GM18507 (cell line): ENCODE data around the gene GTSE1.

Experiments
- DNase-seq: peaks from one replicate; pipeline ENCODE4 v3.0.0; 2011; ENCODE audit warnings: low read depth; ENCODE audit not compliant: insufficient read length; ENCODE audit errors: extremely low spot score
- FAIRE-seq: peaks from 2 replicates; lab custom pipeline; 2011; peaks lifted over from hg19 to GRCh38; lab: Jason Lieb, UNC

GTSE1 gene

DNA sequence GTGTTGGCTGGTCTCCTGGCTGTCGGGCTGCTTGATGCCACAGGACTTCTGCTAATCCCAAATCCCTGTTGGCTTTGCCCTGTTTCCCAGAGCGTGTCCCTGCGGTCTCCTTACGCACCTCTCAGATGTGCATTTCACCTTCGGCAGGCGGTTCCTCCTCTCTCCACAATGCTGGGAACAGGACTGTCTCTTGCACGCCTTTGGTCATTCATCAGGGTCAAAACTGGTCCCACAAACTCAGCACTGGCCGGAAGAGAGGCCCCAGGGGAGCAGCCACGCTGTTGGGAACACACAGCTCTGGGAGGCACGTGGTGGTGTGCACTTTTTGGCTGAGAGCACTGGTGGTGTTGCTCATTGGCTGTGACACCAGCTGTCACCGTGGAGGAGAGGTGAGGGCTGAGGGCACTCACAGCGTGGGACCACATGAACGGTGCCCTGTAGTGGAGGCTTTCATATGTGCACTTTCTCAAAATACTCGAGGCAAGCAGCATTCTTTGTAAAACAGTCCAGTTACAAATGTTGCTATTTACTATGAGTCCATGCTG is 23.6 kb downstream of the GTSE1 start:
- no peak for FAIRE-seq
- no peak for DNase-seq

DNA sequence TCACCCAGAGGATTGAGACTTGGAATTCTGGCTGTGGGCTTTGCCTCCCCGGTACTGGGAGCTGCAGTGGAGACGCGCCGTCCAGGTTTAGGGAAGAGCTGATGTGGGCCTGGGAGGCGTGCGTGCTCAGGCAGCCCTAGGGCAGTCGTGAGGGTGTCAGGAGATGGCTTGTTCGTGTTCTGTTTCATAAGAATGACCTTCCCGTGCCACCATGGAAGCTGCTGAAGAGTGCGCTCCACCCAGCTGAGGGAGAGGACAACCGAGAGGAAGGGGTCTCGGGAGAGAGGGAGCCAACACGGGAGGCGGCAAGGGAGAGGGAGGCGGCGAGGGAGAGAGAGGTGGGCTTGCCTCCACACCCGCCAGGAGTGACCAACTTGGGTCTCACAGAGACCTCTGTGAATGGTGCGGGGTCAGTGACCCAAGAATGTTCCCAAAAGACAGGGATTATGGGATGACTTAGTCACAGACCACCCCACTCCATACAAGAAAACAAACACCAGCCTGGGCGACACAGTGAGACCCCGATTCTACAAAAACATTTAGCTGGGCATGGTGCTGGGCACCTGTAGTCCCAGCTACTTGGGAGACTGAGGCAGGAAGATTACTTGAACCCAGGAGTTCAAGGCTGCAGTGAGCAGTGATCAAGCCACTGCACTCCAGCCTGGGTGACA is 24.2 kb downstream of the GTSE1 start:
- FAIRE-seq: no peak
- DNase-seq: no peak

DNA sequence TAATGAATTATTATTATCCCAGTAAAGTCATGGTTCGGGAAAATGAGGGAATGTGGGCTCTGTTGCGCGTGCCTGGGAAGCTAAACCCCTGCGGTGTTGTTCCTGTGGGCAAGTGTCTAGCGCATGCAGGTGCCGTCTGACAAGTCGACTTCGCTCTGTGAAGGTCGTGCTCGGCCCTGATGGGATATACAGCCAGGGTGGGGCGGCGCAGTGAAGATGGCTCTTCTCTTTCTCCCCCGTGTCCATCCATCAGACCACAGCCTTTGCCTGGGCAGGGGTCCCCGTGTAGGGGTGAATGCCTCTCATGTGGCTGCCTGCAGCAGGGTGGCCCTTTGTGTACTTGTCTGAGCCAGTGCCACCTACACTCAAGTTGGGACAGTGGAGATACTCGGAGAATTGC is 26.0 kb downstream of the GTSE1 start:
- DNase-seq (no peak), FAIRE-seq (no peak)

DNA sequence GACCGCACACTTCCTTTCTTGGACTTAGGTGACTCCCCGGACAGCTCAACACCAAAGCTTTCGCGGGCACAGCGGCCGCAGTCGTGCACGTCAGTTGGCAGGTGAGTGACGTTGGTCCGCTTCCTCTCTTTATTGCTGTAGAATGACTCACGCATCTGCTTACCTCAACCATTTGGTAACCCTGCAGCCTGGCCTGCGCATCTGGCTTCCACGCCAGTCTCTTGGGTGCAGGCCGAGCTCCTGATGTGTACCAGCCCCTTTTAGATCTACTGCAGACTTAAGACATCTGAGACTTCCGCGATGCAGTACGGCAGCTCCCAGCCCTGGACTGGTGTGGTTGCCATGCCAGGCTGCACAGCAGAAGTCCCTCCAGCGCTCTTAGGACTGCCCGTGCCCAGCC is 26.5 kb downstream of the GTSE1 start:
- FAIRE-seq: no peak

DNA sequence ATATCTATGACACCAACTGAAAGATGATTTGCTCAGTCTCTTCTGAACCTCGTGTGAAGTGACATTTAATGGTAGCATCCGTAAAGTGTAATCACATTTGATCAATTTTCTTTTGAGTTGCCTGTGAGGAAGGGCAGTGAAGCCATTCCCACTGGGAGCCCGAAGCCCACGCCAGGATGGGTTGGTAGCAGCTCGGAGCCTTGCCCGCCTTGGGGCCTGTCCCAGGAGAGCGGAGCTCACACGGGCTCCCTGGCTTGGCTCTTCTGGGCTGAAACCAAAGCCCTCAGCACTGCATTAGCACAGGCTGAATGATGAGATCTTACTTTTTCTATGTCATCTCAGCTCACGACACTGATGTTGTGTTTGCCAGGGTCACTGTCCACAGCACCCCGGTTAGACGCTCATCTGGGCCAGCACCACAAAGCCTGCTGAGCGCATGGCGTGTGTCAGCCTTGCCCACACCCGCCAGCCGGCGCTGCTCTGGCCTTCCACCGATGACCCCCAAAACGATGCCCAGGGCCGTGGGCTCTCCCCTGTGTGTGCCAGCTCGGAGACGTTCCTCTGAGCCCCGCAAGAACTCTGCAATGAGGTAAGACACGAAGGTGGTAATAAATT is 29.5 kb downstream of the GTSE1 start:
- DNase-seq: no peak
- FAIRE-seq: no peak

More for the DNA sequence above, 26.5 kb downstream of the GTSE1 start:
- no peak for DNase-seq

DNA sequence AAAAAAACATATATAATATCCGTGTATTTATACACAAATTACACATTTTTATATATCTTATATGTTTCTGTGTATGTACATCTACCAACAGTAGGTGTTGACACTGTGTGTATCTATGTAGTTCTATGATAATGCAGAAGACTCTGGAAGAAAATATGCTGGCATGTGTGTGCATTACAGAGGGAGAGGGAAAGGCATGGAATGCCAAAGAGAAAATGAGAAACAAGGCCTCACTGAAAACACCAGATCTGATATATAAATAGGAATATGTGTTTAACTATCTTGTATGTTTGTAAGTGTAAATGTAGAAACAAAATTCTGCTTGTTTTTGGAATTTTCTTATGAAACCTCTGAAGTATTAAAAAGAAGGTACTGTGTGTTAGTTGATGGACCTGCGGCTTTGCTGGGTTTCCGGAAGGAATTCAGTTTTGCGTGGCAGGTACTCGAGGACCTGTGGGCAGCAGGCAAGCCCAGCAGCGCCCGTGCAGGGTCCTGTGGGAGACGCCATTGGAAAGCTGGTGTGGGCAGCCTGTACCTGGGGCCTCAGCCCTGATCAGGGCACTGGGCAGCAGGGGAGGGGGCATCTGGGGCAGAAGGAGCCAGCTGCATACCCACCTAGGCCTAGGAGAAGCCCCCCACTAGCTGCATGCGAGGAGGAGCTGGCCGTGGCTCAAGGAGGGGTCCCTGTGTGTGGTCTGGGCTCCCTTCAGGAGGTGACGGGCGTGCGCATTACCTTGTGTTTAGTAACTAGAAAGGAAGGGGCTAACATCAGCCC is 31.2 kb downstream of the GTSE1 start:
- FAIRE-seq (no peak), DNase-seq (no peak)

DNA sequence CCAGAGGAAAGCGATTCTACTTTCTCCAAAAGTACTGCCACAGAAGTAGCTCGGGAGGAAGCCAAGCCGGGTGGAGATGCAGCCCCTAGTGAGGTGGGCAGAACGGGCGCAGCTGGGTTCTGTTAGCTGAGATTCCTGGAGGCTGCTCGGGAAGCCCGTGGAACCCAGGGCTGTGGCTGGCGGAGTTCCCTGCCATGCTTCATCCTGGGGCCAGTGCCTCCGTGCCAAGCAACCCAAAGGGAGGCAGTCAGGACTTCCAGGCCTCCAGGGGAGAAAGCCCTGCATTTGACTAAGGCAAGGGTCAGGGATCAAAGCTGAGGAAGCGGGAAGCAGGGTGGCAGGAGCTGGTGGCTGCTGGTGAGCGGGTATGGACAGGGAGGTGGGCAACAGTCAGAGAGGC is 32.1 kb downstream of the GTSE1 start:
- FAIRE-seq (no peak), DNase-seq (no peak)

DNA sequence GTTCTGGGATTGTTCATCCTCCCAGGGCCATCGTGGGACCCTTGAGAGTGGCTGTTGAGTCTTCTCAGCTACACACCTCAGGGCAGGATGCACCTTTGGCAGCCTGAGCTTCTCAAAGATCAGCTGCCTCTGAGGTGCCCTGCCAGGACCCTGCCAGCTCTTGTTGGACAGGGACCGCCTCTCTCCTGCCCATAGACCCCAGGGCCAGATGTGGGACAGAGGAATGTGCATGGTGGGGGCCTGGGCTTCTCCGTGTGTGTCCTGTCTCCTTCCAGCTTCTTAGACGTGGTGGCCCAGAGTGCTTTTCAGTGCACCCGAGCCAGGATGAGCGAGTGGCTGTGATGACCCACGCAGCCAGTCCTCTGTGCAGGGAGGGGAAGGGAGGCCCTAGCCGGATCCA is 32.9 kb downstream of the GTSE1 start:
- no peak for DNase-seq
- FAIRE-seq: no peak

DNA sequence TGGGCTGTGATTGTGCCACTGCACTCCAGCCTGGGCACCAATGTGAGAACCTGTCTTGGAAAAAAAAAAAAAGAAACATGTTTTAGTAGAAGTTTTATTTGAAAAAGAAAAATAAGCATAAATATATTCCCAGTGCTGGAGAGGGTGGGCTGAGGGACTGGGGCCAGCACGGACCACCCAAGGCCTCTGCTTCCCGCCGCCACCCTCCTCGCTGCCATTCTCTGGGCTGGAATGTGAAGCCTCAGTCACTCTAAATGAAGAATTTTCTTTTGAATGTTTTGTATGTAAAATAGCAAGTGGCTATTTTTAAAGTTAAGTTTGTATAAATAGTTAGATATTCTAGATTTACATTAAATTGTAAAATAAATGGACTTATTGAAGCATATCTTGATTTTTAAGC is 33.8 kb downstream of the GTSE1 start:
- DNase-seq (no peak), FAIRE-seq (no peak)

DNA sequence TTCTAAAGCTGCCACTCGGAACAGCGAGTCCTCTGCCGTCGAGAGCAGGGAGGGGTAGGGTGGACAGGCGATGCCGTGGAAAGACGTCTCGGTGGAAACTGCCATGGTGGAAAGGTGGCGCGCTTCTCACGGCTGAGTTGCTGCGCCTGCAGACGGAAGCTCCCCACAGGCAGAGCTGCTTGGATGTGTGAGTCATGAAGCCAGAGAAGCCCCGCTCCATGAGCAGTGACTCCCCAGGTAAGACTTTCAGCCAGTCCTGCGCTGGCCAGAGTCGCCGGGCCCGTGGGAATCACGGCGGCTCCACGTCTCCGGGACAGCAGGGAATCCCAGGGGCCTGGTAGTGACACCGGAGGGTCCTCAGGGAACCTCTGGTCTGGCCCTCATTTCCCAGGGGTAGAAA is 34.8 kb downstream of the GTSE1 start:
- no peak for FAIRE-seq

DNA sequence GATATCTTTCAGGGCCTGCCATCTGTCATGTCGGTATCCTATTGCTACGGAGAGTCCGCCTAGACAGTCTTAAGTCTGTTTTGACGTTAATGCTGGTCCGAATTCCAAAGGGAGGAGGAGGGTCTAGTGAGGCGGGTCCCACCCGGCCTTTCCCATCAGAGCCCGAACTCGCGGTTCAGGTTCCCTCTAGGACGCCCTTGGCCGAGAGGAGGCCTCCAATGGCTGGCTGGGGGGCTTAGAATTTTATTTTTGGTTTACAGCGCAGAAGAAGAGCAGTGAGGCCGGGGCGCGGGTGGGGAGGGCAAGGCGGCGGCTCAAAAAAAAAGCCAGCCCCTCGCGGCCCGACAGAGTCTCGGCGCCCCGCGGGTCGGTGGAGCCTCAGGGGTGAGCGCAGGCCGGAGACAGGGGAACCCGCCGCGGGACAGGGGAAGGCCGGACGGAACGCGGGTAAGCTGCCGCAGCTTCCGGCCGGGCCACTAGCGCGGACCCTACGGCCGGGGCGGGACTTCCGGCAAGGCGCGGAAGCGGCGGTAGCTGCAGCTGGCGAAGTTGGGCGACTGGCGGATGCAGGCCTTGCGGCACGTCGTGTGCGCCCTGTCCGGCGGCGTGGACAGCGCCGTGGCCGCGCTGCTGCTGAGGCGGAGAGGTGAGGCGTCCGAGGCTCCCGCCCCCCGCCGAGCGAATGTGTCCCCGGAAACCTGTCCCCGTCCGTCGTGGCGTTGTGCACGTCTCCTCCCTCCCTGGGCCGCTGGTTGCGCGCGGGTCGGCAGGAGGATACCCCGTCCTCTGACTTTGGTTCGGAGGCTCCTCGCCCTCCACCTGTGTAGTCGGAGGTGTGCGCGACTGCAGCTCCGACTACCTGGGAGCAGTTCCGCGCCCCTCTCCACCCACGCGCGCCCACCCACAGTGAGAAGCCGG is 38.8 kb downstream of the GTSE1 start, which contains the start of gene TRMU:
TRMU (plus strand) TSS at position 514 of the 918 bp plus-strand sequence; CDS start at position 565, 51 bp downstream.
- FAIRE-seq (peak; percentile 85), DNase-seq (peak; percentile 98)

More for the DNA sequence above, 34.8 kb downstream of the GTSE1 start:
- no peak for DNase-seq

DNA sequence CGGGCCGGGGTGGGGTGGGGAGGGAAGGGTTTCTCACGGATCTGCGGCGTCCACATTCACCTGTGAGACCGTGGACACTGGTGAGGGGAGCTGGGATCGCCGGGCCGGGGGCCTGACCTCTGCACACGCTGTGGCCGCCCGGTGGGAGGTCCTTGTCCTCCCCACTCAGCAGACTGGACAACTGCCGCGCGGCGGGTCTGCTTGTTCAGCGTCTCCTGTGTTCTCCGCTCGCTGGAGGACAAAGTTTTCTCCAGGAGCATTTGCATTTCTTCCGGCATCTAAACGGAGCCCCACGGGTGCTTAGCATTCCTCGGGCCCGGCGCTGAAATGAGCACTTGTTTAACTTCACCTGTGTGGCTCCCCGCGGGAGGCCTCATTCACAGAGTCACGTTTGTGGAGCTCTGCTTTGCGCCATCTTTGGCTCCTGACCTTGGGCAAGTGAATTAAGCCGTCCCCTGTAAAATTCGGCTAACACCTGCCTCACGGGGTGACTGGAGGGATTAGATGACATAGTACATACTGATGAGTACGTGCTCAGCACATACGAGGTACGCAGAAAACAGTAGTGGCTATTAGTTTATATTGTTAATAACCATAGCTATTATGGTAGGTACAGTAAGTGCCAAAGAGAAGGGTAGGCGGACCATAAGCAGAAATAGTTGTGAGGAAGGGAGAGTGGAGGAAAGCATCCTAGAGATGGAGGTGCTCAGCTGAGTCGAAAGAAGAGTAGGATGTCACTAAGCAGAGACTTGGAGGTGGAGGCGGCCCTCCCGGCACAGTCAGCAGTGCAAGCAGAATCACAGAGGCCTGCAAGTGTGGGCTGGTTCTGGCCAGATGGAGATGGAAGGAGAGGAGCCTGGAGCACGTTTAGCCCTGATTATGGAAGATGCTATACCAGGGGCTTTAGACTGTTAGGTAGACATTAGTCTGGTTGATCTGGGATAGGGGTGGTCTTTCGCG is 39.7 kb downstream of the GTSE1 start:
- FAIRE-seq (no peak), DNase-seq (no peak)

DNA sequence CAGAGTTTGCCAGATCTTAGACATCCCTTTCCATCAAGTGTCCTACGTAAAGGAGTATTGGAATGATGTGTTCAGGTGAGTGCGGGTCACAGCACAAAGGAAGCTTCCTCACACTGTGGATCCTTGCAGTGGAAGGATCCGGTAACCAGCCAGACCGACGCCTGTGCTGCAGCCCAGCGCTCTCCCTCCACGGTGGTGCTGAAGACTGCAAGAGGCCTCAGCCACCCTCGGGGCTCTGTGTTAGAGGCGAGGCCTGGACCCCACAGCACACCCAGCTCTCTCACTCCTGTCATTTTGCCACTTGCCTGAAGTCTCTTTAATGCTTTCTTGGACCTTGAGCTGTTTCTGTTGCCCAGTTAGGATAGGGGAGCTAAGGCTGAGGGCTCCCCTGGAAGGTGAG is 41.2 kb downstream of the GTSE1 start:
- DNase-seq (no peak), FAIRE-seq (no peak)

DNA sequence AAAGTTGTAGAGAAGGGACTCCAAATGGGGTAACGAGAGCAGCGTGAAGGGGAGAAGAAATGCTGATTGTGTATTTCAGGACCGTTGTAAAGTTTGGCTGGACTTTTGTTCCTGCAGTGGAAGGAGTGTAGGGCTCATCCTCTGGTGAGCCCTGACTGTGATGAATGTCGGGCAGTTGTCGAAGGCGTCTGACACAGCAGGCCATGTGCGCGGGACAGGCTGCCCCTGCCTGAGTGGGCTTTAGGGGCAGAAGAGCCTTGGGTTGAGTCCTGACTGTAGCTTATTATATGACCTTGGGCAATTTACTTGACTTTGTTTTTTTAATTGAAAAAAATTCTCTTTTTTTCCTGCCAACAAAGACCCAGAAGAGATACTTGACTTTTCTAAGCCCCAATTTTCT is 42.0 kb downstream of the GTSE1 start:
- DNase-seq (no peak), FAIRE-seq (no peak)

DNA sequence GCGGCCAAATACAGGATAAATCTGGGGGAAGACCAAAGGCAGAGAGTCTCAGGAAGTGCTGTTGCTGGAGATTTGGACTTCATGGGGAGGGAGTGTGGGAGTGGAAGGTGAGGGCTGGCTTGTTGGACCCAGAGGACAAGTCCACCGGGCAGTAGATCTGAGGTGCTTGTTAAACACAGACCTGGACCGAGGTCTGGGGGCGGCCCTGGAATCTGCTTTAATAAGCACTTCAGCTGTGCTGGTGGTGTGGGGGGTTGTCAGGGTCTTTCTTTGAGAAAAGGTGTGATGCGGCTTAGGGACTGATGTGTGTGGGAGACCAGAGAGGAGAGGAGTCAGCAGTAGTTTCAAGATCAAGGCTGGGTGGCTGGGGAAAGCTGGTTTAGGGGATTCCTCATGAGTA is 43.3 kb downstream of the GTSE1 start:
- no peak for FAIRE-seq

DNA sequence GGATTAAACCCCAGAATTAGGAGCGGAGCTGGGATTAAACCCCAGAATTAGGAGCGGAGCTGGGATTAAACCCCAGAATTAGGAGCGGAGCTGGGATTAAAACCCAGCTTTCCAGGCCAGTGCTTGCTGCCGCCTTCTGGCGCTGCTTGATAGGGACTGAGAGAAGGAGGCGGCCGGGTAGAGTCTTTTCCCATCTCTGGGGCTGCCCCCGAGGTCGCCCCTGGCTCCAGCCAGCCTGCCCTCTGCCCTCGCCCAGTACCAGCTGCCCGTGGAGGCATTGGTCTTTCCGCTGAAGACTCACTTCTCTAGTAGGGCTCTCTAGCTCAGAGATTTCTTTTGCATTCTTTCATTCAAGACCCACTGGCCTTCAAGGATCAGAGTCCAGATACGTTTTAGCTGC is 44.0 kb downstream of the GTSE1 start:
- no peak for FAIRE-seq
- no peak for DNase-seq

More for the DNA sequence above, 43.3 kb downstream of the GTSE1 start:
- no peak for DNase-seq

DNA sequence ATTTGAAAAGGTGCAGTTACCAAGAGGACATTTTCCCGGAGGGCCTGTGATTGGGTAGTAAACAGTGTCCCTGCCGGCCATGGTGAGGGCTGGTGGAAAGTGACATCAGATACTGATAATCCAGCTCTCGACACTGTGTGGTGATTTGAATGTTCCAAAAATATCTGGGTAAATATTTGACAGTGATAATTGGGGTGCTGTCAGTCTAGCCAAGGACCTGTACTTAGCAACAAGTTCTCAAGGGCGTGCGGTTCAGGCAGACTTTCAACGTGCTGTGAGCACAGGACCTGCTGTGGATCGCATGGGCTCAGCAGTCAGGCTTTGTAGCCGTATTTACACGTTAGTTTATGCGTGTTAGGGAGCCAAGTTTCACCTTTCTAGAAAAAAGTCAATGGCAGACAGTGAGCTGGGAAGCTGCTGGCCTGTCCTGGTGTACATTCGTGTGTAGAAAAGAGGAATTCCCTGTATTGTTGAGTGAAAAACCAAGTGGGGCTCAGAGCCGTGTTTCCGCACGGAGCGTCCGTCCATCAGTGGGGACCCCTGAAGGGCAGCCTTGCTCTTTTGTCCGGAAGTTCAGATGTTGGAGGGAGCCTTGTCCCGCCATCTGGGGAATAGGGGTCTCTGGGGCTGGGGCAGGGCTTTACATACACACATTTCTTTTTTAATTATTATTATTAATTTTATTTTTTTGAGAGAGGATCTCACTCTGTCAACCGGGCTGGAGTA is 50.2 kb downstream of the GTSE1 start:
- DNase-seq (no peak), FAIRE-seq (no peak)

DNA sequence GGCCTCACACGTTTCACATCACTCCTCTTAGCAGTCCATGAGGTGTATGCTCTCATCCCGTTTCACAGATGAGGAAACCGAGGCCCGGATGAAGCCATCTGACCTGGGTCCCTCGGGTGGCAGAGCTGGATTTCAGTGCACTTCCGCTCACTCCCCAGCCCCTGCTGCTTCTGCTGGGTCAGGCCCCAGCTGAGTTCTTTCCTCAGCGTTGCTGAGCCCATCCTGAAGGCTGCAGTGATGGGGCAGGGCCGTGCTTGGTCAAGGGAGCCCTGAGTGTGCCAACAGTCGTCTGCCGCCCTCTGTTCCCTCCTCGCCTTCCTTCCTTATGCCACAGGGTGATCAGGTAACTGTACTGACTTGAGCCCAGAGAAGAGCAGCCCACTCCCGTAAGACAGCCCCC is 51.0 kb downstream of the GTSE1 start:
- DNase-seq (no peak), FAIRE-seq (no peak)
